Urothelium cell line (cell line): ENCODE measurements around the gene AAK1.
"Not testable (repeated sequence)": the region's sequence is repeated elsewhere in the genome, so short reads cannot be mapped to it uniquely, and the experiment has no call there.

Experiments used
- DNase-seq: peaks from one replicate; pipeline ENCODE4 v3.0.0; 2011; ENCODE audit warnings: low spot score, mixed read lengths
- FAIRE-seq: peaks from 2 replicates; lab custom pipeline; 2011; peaks lifted over from hg19 to GRCh38; lab: Jason Lieb, UNC

The AAK1 gene

DNA sequence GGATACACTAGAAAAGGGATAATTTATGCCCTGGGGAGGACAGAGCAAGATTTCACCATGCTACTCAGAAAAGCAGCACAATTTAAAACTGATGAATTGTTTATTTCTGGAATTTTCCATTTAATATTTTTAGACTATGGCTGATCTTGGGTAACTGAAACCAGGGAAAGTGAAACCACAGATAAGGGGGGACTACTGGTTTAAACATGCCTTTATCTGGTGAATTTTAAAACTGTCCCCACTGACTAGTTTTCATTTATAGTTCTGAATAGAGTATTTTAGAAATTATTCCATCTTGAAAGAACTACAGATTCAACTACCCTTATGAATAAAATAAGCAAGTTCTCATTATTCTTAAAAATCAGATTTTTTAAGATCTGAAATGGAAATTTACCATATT lies 221.3 kb downstream of the AAK1 start:
- no peak for FAIRE-seq
- DNase-seq, result no peak

DNA sequence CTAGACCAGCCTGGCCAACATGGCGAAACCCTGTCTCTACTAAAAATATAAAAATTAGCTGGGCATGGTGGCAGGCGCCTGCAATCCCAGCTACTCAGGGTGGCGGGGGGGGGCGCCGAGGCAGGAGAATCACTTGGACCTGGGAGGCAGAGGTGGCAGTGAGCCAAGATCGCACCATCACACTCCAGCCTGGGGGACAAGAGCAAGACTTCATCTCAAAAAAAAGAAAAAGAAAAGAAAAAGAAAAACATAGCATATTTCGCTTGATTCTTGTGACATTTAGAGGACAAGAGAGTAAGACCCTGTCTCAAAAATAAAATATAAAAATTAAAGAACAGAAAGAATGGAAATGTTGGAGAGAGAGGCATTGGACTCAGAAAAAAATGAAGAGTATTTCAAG lies 224.4 kb downstream of the AAK1 start:
- not testable (repeated sequence) for FAIRE-seq, DNase-seq

DNA sequence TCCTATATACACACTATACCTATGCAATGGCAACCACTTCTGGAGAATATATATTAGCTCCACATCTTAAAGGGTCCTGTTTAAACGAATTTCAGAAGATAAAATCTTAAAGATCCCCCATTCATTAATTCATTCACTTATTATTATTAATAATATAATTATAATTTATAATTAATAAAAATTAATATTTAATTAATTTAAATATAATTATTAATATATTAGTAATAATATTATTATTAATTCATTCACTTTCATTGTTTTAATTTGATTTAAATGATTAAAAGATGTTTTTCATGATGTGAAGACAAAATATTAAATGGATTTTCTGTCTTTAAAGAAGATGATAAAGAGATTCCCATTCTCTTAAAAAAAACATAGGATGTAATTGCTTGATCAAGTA lies 227.4 kb downstream of the AAK1 start:
- DNase-seq (no peak), FAIRE-seq (no peak)
